Activated gamma-delta T cell treated with Interleukin-2 at 50 U/mL for 16 hours (primary cell): ENCODE measurements around the gene GYS2.
A peak's percentile ranks its signal among the peaks of the same experiment; 100 is the strongest.

Experiments
- DNase-seq: peaks from one replicate; pipeline ENCODE4 v3.0.0-alpha.2; 2020

Gene GYS2

GRCh38 chr12:21551841-21552465 is 52.7 kb downstream of the GYS2 start:
- no peak for DNase-seq

- DNase-seq: no peak
These were observed 57.2 kb downstream of the GYS2 start for GRCh38 chr12:21547437-21547836.

- no peak for DNase-seq
These were observed 57.9 kb downstream of the GYS2 start for GRCh38 chr12:21546716-21547115.

- no peak for DNase-seq
These were observed 59.1 kb downstream of the GYS2 start for GRCh38 chr12:21545557-21545956.

GRCh38 chr12:21543151-21543550 is 61.5 kb downstream of the GYS2 start:
- no peak for DNase-seq

- DNase-seq: no peak
These were observed 62.2 kb downstream of the GYS2 start for GRCh38 chr12:21542403-21542802.

- DNase-seq: no peak
These were observed 62.9 kb downstream of the GYS2 start for GRCh38 chr12:21541773-21542172.

GRCh38 chr12:21539797-21540196 is 64.8 kb downstream of the GYS2 start:
- DNase-seq: no peak

GRCh38 chr12:21538061-21538653 is 66.5 kb downstream of the GYS2 start:
- DNase-seq: no peak

GRCh38 chr12:21529456-21529855 is 75.2 kb downstream of the GYS2 start:
- DNase-seq: no peak

GRCh38 chr12:21528953-21529352 is 75.7 kb downstream of the GYS2 start:
- no peak for DNase-seq

GRCh38 chr12:21527451-21528180 is 77.0 kb downstream of the GYS2 start:
- DNase-seq: peak; percentile 50

GRCh38 chr12:21526721-21527345 is 77.8 kb downstream of the GYS2 start:
- DNase-seq: no peak

GRCh38 chr12:21526053-21526452 is 78.6 kb downstream of the GYS2 start, which contains the start of gene SPX:
Gene SPX, plus strand, starts transcription at chr12:21526296. Its CDS starts 177 bp downstream, at chr12:21526473.
- no peak for DNase-seq

- no peak for DNase-seq
These were observed 81.5 kb downstream of the GYS2 start for GRCh38 chr12:21523148-21523547.

GRCh38 chr12:21521541-21521940 is 83.1 kb downstream of the GYS2 start:
- no peak for DNase-seq

GRCh38 chr12:21518451-21518850 is 86.2 kb downstream of the GYS2 start:
- DNase-seq: no peak

GRCh38 chr12:21516281-21516680 is 88.4 kb downstream of the GYS2 start:
- DNase-seq: no peak

GRCh38 chr12:21509768-21510167 is 94.9 kb downstream of the GYS2 start:
- DNase-seq: no peak

GRCh38 chr12:21507849-21508248 is 96.8 kb downstream of the GYS2 start:
- no peak for DNase-seq

- DNase-seq: no peak
These were observed 98.8 kb downstream of the GYS2 start for GRCh38 chr12:21505888-21506287.

GRCh38 chr12:21502872-21503271 is 101.8 kb downstream of the GYS2 start:
- DNase-seq: no peak

- DNase-seq: no peak
These were observed 102.5 kb downstream of the GYS2 start for GRCh38 chr12:21502164-21502496.
